RWPE1 (cell line): ENCODE data around the gene ATIC.

ENCODE experiments used
- CTCF ChIA-PET: fragments of 350-600 bp; sonication (Branson Sonifier 250); formaldehyde crosslinking; extraction: SDS; loops from one replicate; lab custom pipeline; 2021; lab: Yijun Ruan, JAX
- POLR2A ChIA-PET: fragments of 400-600 bp; formaldehyde crosslinking; extraction: SDS; loops from one replicate; lab custom pipeline; 2020; ENCODE audit warnings: antibody characterized with exemption; ENCODE audit not compliant: low non-redundant PET; lab: Yijun Ruan, JAX
- DNase-seq: peaks from one replicate; pipeline ENCODE4 v3.0.0; 2012; ENCODE audit warnings: low spot score
- H3K27ac ChIP-seq: fragments of 450-650 bp; 2 replicates; pipeline ENCODE4 v1.5.1; 2017
- CTCF ChIP-seq: fragments of 450-650 bp; conservative IDR thresholded peaks from 2 replicates; pipeline ENCODE4 v1.5.1; 2017; ENCODE audit warnings: low read depth, mild to moderate bottlenecking

Gene ATIC

GRCh38 chr2:215379948-215380347 lies 68.1 kb downstream of the ATIC start:
- no peak overlapping the region for H3K27ac ChIP-seq
- ChIA-PET POLR2A (no interaction called here), CTCF (interaction anchor here (0.5 to 0.7 kb wide), 2 partner anchors 496 to 514 kb away, joined by 3 read pairs; no protein-coding TSS in a partner anchor)
- TF ChIP-seq CTCF, result no peak
- DNase-seq, result no peak

- ChIA-PET POLR2A (no interaction called here), CTCF (interaction anchor here (0.5 kb wide), 1 partner anchor 496 kb away, joined by 3 read pairs; no protein-coding TSS in a partner anchor)
- DNase-seq, result no peak
- TF ChIP-seq CTCF, result no peak
- no peak overlapping the region for H3K27ac ChIP-seq
These were observed 68.8 kb downstream of the ATIC start for GRCh38 chr2:215380699-215381098.

- ChIA-PET POLR2A (no interaction called here), CTCF (no interaction called here)
- no peak for TF ChIP-seq CTCF
- DNase-seq, result no peak
- no peak overlapping the region for H3K27ac ChIP-seq
These were observed 70.2 kb downstream of the ATIC start for GRCh38 chr2:215382011-215382410.

GRCh38 chr2:215382480-215382879 lies 70.6 kb downstream of the ATIC start:
- no peak overlapping the region for H3K27ac ChIP-seq
- DNase-seq, result no peak
- POLR2A ChIA-PET, result no interaction called here
- CTCF ChIA-PET, result interaction anchor here (0.6 kb wide), 1 partner anchor 60 kb away, joined by 8 read pairs; no protein-coding TSS in a partner anchor
- no peak for TF ChIP-seq CTCF

GRCh38 chr2:215383652-215384279 lies 71.9 kb downstream of the ATIC start:
- ChIA-PET POLR2A (no interaction called here), CTCF (no interaction called here)
- no peak for DNase-seq
- H3K27ac ChIP-seq, result no peak overlapping the region
- no peak for TF ChIP-seq CTCF

- DNase-seq, result no peak
- ChIA-PET CTCF (no interaction called here), POLR2A (no interaction called here)
- no peak overlapping the region for H3K27ac ChIP-seq
- no peak for TF ChIP-seq CTCF
These were observed 72.9 kb downstream of the ATIC start for GRCh38 chr2:215384710-215385109.
